ENCODE data around the gene PRRT4.
A peak's percentile ranks its signal among the peaks of the same experiment; 100 is the strongest.

PRRT4 gene

DNA sequence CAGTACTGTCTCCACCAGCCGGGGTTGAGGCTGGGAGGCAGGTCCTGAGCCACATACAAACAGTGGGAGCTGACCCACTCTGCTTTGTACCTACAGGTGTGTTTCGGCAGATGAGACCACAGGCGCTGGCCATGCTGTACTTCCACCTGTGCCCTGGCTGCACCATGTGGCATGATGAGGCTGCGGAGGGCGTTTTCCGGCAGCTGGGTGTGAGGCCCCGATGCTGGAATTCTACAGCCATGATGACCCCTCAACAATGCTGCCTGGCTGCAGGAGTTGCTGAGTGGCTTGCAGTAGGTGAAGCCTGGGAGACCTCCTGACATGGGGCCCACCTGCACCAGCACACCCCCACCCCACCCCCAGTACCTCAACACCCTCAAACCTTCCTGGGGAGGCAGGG lies 30.3 kb upstream of the PRRT4 start:
- no peak for DNase-seq (ENCODE audit: low read depth)
- H3K4me3 ChIP-seq (ENCODE audit: low read depth, low read length) = no peak overlapping the region
- TF ChIP-seq MYC (IDR thresholded peaks at IDR 0.05; ENCODE audit: low read depth, low read length) = no peak
- no peak for TF ChIP-seq POLR2A (IDR thresholded peaks at IDR 0.05; ENCODE audit: extremely low read depth, insufficient read length)
- TF ChIP-seq, protein P1, sequence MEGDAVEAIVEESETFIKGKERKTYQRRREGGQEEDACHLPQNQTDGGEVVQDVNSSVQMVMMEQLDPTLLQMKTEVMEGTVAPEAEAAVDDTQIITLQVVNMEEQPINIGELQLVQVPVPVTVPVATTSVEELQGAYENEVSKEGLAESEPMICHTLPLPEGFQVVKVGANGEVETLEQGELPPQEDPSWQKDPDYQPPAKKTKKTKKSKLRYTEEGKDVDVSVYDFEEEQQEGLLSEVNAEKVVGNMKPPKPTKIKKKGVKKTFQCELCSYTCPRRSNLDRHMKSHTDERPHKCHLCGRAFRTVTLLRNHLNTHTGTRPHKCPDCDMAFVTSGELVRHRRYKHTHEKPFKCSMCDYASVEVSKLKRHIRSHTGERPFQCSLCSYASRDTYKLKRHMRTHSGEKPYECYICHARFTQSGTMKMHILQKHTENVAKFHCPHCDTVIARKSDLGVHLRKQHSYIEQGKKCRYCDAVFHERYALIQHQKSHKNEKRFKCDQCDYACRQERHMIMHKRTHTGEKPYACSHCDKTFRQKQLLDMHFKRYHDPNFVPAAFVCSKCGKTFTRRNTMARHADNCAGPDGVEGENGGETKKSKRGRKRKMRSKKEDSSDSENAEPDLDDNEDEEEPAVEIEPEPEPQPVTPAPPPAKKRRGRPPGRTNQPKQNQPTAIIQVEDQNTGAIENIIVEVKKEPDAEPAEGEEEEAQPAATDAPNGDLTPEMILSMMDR (IDR thresholded peaks at IDR 0.05; ENCODE audit: low read depth, low read length) = no peak
- TF ChIP-seq, protein P2, sequence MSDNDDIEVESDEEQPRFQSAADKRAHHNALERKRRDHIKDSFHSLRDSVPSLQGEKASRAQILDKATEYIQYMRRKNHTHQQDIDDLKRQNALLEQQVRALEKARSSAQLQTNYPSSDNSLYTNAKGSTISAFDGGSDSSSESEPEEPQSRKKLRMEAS (IDR thresholded peaks at IDR 0.05; ENCODE audit: low read depth, low read length) = no peak

DNA sequence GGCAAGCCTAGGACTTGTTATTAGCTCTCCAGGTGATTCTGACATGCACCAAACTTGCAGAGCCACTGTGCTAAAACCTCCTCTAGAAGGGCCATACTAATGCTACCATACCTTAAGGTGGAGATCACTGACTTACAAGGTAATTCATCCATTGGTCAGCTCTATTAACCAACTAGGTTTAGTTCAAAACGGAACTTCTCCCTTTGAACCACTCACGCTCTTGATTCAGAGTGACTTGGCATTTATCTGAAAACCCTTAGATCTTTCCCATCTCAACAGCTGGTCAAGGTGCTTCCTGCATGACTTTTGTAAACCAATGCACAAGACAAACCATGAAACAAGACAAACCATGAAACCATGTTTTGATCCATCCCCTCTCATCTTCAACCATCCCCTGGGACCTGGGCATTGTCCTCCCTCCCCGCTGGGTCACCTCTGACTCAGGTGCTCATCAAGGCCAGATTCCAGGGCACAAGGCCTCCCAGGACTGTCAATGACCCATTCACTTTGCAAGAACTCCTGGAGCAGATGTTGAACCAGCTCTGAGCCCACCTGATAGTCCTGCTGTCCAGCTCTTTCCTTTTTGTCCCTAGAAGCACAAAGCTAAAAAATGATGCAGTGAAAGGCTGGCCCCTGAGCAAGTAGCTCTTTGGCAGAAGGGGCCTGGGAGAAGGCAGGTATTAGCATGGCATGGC lies 29.5 kb upstream of the PRRT4 start:
- no peak overlapping the region for H3K4me3 ChIP-seq (ENCODE audit: low read depth, low read length)
- TF ChIP-seq, protein P2 (IDR thresholded peaks at IDR 0.05; ENCODE audit: low read depth, low read length) = no peak
- TF ChIP-seq, protein P1 (IDR thresholded peaks at IDR 0.05; ENCODE audit: low read depth, low read length) = no peak
- TF ChIP-seq POLR2A (IDR thresholded peaks at IDR 0.05; ENCODE audit: extremely low read depth, insufficient read length) (no peak), MYC (IDR thresholded peaks at IDR 0.05; ENCODE audit: low read depth, low read length) (no peak)
- peak; percentile 46 for DNase-seq (ENCODE audit: low read depth)

DNA sequence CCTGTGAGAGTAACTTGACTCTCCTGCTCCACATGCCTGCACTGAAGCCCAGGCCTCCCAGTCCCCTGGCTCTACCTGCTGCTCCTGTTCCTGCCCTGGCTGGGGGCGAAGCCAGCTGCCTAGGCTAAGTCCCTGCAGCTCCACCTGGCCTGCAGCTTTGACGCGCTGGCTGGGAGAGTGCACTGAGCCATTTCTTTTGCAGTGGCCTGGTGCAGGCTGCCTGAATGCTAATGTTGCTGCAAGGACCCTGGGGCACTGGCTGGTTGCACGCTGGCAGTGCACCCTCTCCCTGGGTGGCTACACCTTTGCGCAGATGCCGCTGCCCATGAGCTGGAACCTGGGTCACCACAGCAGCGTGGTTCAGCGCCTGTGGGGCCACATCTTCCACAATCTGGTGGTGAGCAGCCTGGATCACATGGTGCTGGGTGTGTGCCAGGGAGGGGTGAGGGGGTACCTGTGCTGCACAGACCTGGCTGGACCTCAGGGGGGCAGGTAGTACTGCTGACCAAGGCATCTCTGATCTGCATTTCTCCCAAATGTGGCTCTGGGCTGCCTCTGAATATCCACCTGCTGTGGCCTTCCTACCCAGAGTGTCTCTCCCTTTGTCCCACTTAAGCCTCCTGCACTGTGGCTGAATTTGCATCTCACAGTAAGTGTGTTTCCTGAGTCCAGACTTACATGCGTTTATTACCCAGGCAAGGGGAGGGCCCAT lies 28.3 kb upstream of the PRRT4 start:
- no peak overlapping the region for H3K4me3 ChIP-seq (ENCODE audit: low read depth, low read length)
- TF ChIP-seq MYC (IDR thresholded peaks at IDR 0.05; ENCODE audit: low read depth, low read length) = no peak
- TF ChIP-seq, protein P2 (IDR thresholded peaks at IDR 0.05; ENCODE audit: low read depth, low read length) = no peak
- no peak for TF ChIP-seq POLR2A (IDR thresholded peaks at IDR 0.05; ENCODE audit: extremely low read depth, insufficient read length)
- TF ChIP-seq, protein P1 (IDR thresholded peaks at IDR 0.05; ENCODE audit: low read depth, low read length) = no peak
- no peak for DNase-seq (ENCODE audit: low read depth)

DNA sequence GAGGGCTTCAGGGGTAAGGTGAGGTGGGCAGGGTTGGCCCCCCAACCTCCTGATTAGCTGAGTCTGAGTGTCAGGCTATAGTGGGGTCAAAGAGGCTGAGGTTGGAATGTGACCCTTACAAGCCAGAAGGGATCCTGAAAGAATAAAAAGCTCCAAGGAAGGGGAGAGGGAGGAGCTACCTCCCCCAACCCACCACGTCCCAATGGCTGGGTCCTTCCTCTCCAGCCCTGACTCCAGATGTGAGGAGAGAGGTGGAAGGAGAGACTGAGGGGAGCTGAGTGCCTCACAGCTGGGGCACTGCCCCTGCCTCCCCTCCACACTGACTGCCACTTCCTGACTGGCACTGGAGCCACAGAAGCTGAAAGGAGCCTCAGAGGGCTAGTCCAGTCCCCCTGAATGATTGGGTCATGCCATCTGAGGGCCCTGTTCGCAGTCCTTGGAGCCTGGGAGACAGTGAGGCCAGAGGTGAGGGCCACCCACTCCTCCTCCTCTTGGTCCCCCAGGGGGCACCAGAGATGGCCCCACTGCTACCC lies 27.7 kb upstream of the PRRT4 start:
- TF ChIP-seq, protein P2 (IDR thresholded peaks at IDR 0.05; ENCODE audit: low read depth, low read length) = no peak
- TF ChIP-seq POLR2A (IDR thresholded peaks at IDR 0.05; ENCODE audit: extremely low read depth, insufficient read length) = no peak
- TF ChIP-seq, protein P1 (IDR thresholded peaks at IDR 0.05; ENCODE audit: low read depth, low read length) = no peak
- no peak for TF ChIP-seq MYC (IDR thresholded peaks at IDR 0.05; ENCODE audit: low read depth, low read length)
- DNase-seq (ENCODE audit: low read depth) = no peak
- no peak overlapping the region for H3K4me3 ChIP-seq (ENCODE audit: low read depth, low read length)

DNA sequence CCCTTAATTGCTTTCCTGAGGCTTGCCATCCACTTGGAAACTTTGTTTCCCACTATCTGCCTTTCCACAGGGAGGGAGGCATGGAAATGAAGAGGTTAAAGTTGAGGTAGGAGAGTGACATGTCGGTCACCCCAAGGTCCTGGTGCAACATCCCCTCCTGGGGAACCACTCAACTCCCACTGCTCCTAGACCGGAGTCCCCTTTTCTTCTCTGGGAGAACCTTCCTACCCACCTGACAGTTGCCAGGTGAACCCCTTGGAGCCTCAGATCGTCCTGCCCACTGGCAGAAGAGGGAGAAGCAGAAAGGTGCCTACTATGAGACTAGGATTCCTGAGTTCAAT lies 26.6 kb upstream of the PRRT4 start:
- DNase-seq (ENCODE audit: low read depth) = no peak
- TF ChIP-seq, protein P1 (IDR thresholded peaks at IDR 0.05; ENCODE audit: low read depth, low read length) = no peak
- no peak overlapping the region for H3K4me3 ChIP-seq (ENCODE audit: low read depth, low read length)
